Mesothelial cell of epicardium (in vitro differentiated cells): ENCODE measurements around the gene ANO2. TPM values are rescaled to one million over a fixed set of nuclear protein-coding genes. Genes with fewer than 3 reads are reported as not detected.

Experiments
- DNase-seq, 2 experiments: peaks; one replicate each; pipeline ENCODE4 v3.0.0; 2021; ENCODE audit warnings: low spot score in 2 of 2; ENCODE audit not compliant: unreplicated experiment in 2 of 2
- H3K27ac Mint-ChIP-seq: 2 replicates; pipeline ENCODE4 v1.8.0; 2021; ENCODE audit warnings: mixed read lengths
- H3K27me3 Mint-ChIP-seq: 2 replicates; pipeline ENCODE4 v1.8.0; 2021; ENCODE audit warnings: low read depth, mixed read lengths
- H3K36me3 Mint-ChIP-seq: 2 replicates; pipeline ENCODE4 v1.8.0; 2021; ENCODE audit warnings: mixed read lengths
- H3K4me1 Mint-ChIP-seq: 2 replicates; pipeline ENCODE4 v1.8.0; 2021; ENCODE audit warnings: mixed read lengths
- H3K4me3 Mint-ChIP-seq: 2 replicates; pipeline ENCODE4 v1.8.0; 2021; ENCODE audit warnings: mild to moderate bottlenecking, moderate library complexity, mixed read lengths
- H3K9me3 Mint-ChIP-seq: 2 replicates; pipeline ENCODE4 v1.8.0; 2021; ENCODE audit warnings: mixed read lengths
- CTCF ChIP-seq: fragments of 200-600 bp; sonication (generic); IDR thresholded peaks from one replicate; pipeline ENCODE4 v1.5.0; 2021; ENCODE audit warnings: antibody characterized with exemption; ENCODE audit not compliant: unreplicated experiment
- total RNA-seq: library from RNA; stranded (reverse); gene quantifications from 3 replicates; pipeline ENCODE4 v1.2.1, GENCODE V29; 2021

The ANO2 gene
- total RNA-seq, 1 donor from 2014 or later = 6.3 TPM

GRCh38 chr12:5587711-5588121 lies 357.3 kb downstream of the ANO2 start:
- no peak overlapping the region for H3K27ac Mint-ChIP-seq
- no peaks in the 10 kb centered on the region for H3K36me3 Mint-ChIP-seq
- H3K27me3 Mint-ChIP-seq = no peaks in the 10 kb centered on the region
- DNase-seq = no peak
- no peak overlapping the region for H3K4me3 Mint-ChIP-seq
- no peaks in the 10 kb centered on the region for H3K9me3 Mint-ChIP-seq
- no peak for TF ChIP-seq CTCF
- H3K4me1 Mint-ChIP-seq = peaks cover 14% of the 10 kb centered on the region

- H3K4me3 Mint-ChIP-seq = no peak overlapping the region
- H3K27me3 Mint-ChIP-seq = no peaks in the 10 kb centered on the region
- H3K4me1 Mint-ChIP-seq = peaks cover 18% of the 10 kb centered on the region
- no peaks in the 10 kb centered on the region for H3K36me3 Mint-ChIP-seq
- no peaks in the 10 kb centered on the region for H3K9me3 Mint-ChIP-seq
- DNase-seq = no peak
- H3K27ac Mint-ChIP-seq = no peak overlapping the region
- no peak for TF ChIP-seq CTCF
These were observed 358.9 kb downstream of the ANO2 start for GRCh38 chr12:5586201-5586600.

DNA sequence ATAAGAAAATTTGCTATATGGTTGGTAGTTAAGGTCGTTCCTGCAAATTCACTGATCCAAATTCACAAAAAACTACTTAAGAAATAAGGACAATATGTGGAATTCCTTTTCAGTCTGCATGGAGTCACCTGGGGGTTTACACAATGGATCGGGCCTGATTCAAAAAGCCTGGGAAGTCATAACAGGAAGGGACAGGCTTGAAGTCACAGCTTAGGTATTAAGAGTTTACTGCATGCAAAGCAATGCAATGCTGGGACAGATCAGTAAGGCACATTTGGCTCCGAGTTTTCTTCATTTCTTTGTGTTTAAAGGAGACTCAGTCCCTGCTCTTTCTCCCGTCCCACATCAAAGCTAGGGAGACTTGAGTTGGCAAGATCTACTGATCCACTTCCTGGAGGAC lies 359.9 kb downstream of the ANO2 start:
- H3K9me3 Mint-ChIP-seq = no peaks in the 10 kb centered on the region
- H3K27ac Mint-ChIP-seq = no peak overlapping the region
- no peak for DNase-seq
- H3K27me3 Mint-ChIP-seq = no peaks in the 10 kb centered on the region
- no peak for TF ChIP-seq CTCF
- H3K4me1 Mint-ChIP-seq = peaks cover 25% of the 10 kb centered on the region
- H3K4me3 Mint-ChIP-seq = no peak overlapping the region
- H3K36me3 Mint-ChIP-seq = no peaks in the 10 kb centered on the region

DNA sequence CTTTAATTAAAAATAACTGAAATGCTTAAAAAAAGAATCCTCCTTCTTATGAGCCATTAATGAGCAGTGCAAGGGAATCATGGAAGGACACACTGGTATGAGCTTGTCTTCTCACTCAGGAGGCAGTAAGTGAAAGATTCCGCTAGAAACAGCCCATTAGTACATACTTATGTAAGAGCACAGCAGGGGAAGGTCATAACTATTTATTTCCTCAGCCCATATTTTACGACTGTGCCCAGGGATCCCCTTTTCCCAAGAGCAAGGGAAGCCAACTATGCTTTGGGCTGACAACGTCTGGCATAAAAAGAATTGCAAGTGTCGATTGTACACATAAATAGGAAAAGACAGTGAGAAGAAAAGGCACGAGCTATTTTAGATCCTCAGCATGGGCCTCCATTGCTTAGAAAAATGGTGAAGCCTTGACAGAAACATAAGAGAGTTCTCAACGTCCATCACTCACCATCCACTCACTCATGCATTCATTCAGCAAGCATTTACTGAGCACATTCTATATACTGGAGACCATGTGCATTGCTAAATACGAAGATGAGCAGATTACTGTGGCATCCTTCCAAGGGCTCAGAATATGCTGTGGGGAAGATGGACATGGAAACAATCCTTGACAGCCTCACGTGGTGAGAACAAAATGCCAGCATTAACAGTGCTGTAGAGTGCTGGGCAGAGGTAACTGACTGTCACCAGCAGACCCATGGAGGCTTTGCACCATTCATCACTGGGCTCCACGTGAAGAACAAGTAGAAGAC lies 360.5 kb downstream of the ANO2 start:
- H3K27ac Mint-ChIP-seq = no peak overlapping the region
- H3K4me1 Mint-ChIP-seq = peaks cover 25% of the 10 kb centered on the region
- H3K4me3 Mint-ChIP-seq = no peak overlapping the region
- H3K36me3 Mint-ChIP-seq = no peaks in the 10 kb centered on the region
- no peaks in the 10 kb centered on the region for H3K9me3 Mint-ChIP-seq
- H3K27me3 Mint-ChIP-seq = no peaks in the 10 kb centered on the region
- no peak for DNase-seq
- TF ChIP-seq CTCF = no peak

GRCh38 chr12:5582541-5582940 lies 362.5 kb downstream of the ANO2 start:
- H3K4me3 Mint-ChIP-seq = no peak overlapping the region
- no peak overlapping the region for H3K27ac Mint-ChIP-seq
- H3K9me3 Mint-ChIP-seq = no peaks in the 10 kb centered on the region
- H3K36me3 Mint-ChIP-seq = no peaks in the 10 kb centered on the region
- H3K27me3 Mint-ChIP-seq = no peaks in the 10 kb centered on the region
- no peak for TF ChIP-seq CTCF
- H3K4me1 Mint-ChIP-seq = peaks cover 23% of the 10 kb centered on the region
- no peak for DNase-seq
